ENCODE measurements around the gene NRTN. TPM values are rescaled to one million over a fixed set of nuclear protein-coding genes. Genes with fewer than 3 reads are reported as not detected.

NRTN gene
- total and polyA plus RNA-seq, 2 of the 13 experiments (the other 11 are each of a cell fraction or from before 2014, with no cell fraction given) = 4.1 to 5.3 TPM

DNA sequence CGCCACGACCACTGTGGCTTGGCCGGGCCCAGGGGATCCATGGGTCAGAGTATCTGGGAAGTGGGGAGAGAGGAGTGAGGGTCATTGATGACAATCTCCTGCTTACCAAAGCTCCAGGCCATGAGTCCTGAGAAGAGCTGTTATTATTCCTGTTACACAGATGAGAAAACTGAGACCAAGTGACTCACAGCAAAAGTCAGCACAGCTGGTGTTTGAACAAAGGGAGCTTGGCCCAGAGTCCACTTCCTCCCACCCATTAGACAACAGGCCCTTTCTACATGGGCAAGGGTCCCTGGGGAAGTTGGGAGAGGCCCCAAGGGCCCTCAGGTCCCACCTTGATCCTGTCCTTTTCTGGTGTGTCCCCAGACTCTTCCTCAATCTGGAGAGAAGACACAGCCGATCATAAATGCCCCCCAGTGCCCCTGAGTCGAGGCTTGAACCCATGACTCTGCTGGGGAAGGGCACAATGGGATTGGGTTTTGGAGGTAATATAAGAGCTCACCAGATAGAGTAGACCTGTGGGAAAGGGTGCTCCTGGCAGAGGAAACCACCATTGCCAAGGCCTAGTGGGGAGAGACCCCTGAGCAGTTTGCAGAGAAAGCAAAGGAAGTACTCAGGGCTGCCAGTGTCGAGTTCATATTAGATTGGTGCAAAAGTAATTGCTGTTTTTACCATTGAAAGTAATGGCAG lies 27.8 kb downstream of the NRTN start:
- 95% methylated on average over 5 of the region's 6 CpGs for WGBS (ENCODE audit: low lambda C conversion rate)
- POLR2A ChIA-PET = interaction anchor here (0.9 to 1.3 kb wide), 2 partner anchors 10 to 71 kb away, joined by 3 to 4 read pairs; partner anchors contain the start of gene NDUFA11
- TF ChIP-seq ZNF382 (CRISPR knock-in tag; IDR thresholded peaks at IDR 0.05; ENCODE audit: borderline replicate concordance) (no peak), NR2F1 (CRISPR knock-in tag; IDR thresholded peaks at IDR 0.05) (no peak), KAT7 (CRISPR knock-in tag; IDR thresholded peaks at IDR 0.05; ENCODE audit: borderline replicate concordance) (no peak), TFAP4 (IDR thresholded peaks at IDR 0.05; ENCODE audit: borderline replicate concordance, low read depth) (peak; percentile 77; the same call in 1 of the 2 replicates), RNF2 (conservative IDR thresholded peaks at IDR 0.05; ENCODE audit: low read depth) (no peak), FOSL2 (CRISPR knock-in tag; IDR thresholded peaks at IDR 0.05) (peak; percentile 80), ZMYM3 (CRISPR knock-in tag; IDR thresholded peaks at IDR 0.05) (peak; percentile 38; the same call in 1 of the 2 replicates), ZBTB42 (CRISPR knock-in tag; IDR thresholded peaks at IDR 0.05) (no peak), NFYC (CRISPR knock-in tag; IDR thresholded peaks at IDR 0.05) (no peak), KLF13 (CRISPR knock-in tag; IDR thresholded peaks at IDR 0.05) (no peak), ZNF629 (CRISPR knock-in tag; conservative IDR thresholded peaks at IDR 0.05) (peak; percentile 87)
- TF ChIP-seq, protein P1, sequence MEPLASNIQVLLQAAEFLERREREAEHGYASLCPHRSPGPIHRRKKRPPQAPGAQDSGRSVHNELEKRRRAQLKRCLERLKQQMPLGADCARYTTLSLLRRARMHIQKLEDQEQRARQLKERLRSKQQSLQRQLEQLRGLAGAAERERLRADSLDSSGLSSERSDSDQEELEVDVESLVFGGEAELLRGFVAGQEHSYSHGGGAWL (CRISPR knock-in tag; IDR thresholded peaks at IDR 0.05) = no peak
- TF ChIP-seq, protein P2, sequence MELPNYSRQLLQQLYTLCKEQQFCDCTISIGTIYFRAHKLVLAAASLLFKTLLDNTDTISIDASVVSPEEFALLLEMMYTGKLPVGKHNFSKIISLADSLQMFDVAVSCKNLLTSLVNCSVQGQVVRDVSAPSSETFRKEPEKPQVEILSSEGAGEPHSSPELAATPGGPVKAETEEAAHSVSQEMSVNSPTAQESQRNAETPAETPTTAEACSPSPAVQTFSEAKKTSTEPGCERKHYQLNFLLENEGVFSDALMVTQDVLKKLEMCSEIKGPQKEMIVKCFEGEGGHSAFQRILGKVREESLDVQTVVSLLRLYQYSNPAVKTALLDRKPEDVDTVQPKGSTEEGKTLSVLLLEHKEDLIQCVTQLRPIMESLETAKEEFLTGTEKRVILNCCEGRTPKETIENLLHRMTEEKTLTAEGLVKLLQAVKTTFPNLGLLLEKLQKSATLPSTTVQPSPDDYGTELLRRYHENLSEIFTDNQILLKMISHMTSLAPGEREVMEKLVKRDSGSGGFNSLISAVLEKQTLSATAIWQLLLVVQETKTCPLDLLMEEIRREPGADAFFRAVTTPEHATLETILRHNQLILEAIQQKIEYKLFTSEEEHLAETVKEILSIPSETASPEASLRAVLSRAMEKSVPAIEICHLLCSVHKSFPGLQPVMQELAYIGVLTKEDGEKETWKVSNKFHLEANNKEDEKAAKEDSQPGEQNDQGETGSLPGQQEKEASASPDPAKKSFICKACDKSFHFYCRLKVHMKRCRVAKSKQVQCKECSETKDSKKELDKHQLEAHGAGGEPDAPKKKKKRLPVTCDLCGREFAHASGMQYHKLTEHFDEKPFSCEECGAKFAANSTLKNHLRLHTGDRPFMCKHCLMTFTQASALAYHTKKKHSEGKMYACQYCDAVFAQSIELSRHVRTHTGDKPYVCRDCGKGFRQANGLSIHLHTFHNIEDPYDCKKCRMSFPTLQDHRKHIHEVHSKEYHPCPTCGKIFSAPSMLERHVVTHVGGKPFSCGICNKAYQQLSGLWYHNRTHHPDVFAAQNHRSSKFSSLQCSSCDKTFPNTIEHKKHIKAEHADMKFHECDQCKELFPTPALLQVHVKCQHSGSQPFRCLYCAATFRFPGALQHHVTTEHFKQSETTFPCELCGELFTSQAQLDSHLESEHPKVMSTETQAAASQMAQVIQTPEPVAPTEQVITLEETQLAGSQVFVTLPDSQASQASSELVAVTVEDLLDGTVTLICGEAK (IDR thresholded peaks at IDR 0.05) = peak; percentile 21; the same call in 1 of the 2 replicates
- TF ChIP-seq, protein P2 (CRISPR knock-in tag; IDR thresholded peaks at IDR 0.05) = no peak

More for the DNA sequence above, 27.8 kb downstream of the NRTN start:
- ATAC-seq (no peak), FAIRE-seq (no peak), DNase-seq (ENCODE audit: low spot score) (no peak)
- Histone ChIP-seq H3K36me3 (replicated peaks in 1 of 2; ENCODE audit: control insufficient read depth in 1 of 2, insufficient read depth in 2 of 2, low read length in 2 of 2) (peaks cover 0 to 5% of the 10 kb centered on the region in 2 experiments; a peak in 2 of 5 replicates), H3K27ac (ENCODE audit: extremely low read length, insufficient read depth, low read length) (no peak overlapping the region), H3K4me2 (ENCODE audit: low read depth, low read length) (no peak overlapping the region), H4K20me1 (ENCODE audit: insufficient read depth, low read length) (no peaks in the 10 kb centered on the region), H3K27me3 (ENCODE audit: control insufficient read depth in 1 of 2, insufficient read depth in 2 of 2, low read length in 2 of 2) (no peaks in the 10 kb centered on the region; a peak in 1 of 5 replicates), H3K4me1 (ENCODE audit: insufficient read depth, low read length) (peaks cover 54% of the 10 kb centered on the region), H3K9ac (ENCODE audit: insufficient read depth, low read depth, low read length) (no peak overlapping the region), H3K4me3 (replicated peaks in 1 of 3; ENCODE audit: insufficient read depth in 1 of 3, low read depth in 2 of 3, low read length in 3 of 3) (no peak overlapping the region), H3K79me2 (ENCODE audit: insufficient read depth, low read length) (peaks cover 14% of the 10 kb centered on the region), H3K9me3 (ENCODE audit: low read length) (no peaks in the 10 kb centered on the region), H2AFZ (ENCODE audit: low read length) (no peak overlapping the region)
- in situ Hi-C loops (cut with HindIII; ENCODE audit: extremely low pct_ligation_motif_present, low pct_unique_long_range_greater_than_20kb) = no loop called here
- CTCF ChIA-PET (ENCODE audit: low intra/inter-chr PET ratio, low total read pairs) = no interaction called here
- BruUV-seq (replicated peaks) = no TSS peak
- intact Hi-C loops (cut with micrococcal nuclease; ENCODE audit: unreplicated experiment) = no loop called here
